ENCODE measurements around the gene TMEM181.

DNA sequence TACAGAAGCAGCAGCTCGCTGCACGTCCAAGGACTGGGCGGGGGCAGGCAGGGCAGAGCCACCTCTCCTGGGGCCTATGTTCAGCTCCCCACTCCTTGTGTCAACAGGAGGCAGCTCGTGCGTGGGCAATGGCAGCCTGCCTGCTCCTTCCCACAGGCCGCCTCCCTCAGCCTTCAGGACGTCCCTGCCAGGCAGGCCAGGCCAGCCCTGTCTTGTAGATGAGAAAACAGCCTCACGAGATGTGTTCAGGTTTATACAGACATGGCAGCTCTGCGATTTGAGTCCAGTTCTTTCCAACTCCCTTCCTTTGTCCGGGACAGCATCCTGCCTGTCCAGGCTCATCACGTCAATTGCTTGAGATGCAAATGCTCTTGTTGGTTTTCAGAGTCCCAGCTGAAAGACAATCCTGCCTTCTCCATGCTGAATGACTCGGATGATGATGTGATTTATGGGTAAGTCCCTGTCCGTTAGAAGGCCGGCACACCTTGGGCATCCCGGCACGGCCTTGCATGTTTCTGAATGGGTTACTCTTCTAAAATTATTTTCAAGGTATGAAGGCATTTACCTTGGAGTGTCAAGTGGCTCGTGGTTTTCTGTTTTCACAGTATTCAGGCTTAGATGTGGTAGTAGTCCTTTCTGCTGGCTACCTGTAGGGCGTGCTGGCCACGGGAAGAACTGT lies 71.2 kb downstream of the TMEM181 start:
- TF ChIP-seq, protein P1, sequence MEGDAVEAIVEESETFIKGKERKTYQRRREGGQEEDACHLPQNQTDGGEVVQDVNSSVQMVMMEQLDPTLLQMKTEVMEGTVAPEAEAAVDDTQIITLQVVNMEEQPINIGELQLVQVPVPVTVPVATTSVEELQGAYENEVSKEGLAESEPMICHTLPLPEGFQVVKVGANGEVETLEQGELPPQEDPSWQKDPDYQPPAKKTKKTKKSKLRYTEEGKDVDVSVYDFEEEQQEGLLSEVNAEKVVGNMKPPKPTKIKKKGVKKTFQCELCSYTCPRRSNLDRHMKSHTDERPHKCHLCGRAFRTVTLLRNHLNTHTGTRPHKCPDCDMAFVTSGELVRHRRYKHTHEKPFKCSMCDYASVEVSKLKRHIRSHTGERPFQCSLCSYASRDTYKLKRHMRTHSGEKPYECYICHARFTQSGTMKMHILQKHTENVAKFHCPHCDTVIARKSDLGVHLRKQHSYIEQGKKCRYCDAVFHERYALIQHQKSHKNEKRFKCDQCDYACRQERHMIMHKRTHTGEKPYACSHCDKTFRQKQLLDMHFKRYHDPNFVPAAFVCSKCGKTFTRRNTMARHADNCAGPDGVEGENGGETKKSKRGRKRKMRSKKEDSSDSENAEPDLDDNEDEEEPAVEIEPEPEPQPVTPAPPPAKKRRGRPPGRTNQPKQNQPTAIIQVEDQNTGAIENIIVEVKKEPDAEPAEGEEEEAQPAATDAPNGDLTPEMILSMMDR (IDR thresholded peaks at IDR 0.05; ENCODE audit: insufficient read depth, low read depth, low read length): no peak
- no peak for TF ChIP-seq EZH2 (IDR thresholded peaks at IDR 0.05; ENCODE audit: insufficient read depth, low read length)
